MM.1S (cell line): Measurements from ENCODE around the gene KCNT1.

Experiments used
- DNase-seq: peaks from one replicate; pipeline ENCODE4 v3.0.0-alpha.2; 2015
- H2AFZ ChIP-seq: fragments of 300-600 bp; sonication (generic); 2 replicates; pipeline ENCODE4 v1.6.0; 2016; ENCODE audit warnings: antibody characterized with exemption, low read length
- H3F3A ChIP-seq: fragments of 300-600 bp; sonication (generic); 2 replicates; pipeline ENCODE4 v1.6.1; 2016; ENCODE audit warnings: mild to moderate bottlenecking, antibody characterized with exemption, low read length, moderate library complexity, mixed read lengths; ENCODE audit not compliant: insufficient read depth
- H3K27ac ChIP-seq: fragments of 300-600 bp; sonication (generic); 2 replicates; pipeline ENCODE4 v1.5.1; 2016; ENCODE audit warnings: mild to moderate bottlenecking, low read length
- H3K27me3 ChIP-seq: fragments of 300-600 bp; sonication (generic); replicated peaks from 2 replicates; pipeline ENCODE4 v1.6.0; 2016; ENCODE audit warnings: low read length; ENCODE audit not compliant: insufficient read depth
- H3K36me3 ChIP-seq: fragments of 300-600 bp; sonication (generic); replicated peaks from 2 replicates; pipeline ENCODE4 v1.6.1; 2016; ENCODE audit warnings: mild to moderate bottlenecking, low read length, mixed read lengths; ENCODE audit not compliant: insufficient read depth
- H3K4me1 ChIP-seq: fragments of 300-600 bp; sonication (generic); 2 replicates; pipeline ENCODE4 v1.6.1; 2016; ENCODE audit warnings: low read length, mixed read lengths
- H3K4me2 ChIP-seq: fragments of 300-600 bp; sonication (generic); 2 replicates; pipeline ENCODE4 v1.6.0; 2016; ENCODE audit warnings: low read depth, low read length
- H3K4me3 ChIP-seq: fragments of 300-600 bp; sonication (generic); 2 replicates; pipeline ENCODE4 v1.5.1; 2016; ENCODE audit warnings: low read length, mixed read lengths
- H3K79me2 ChIP-seq: fragments of 300-600 bp; sonication (generic); 2 replicates; pipeline ENCODE4 v1.6.1; 2016; ENCODE audit warnings: mixed run types, low read length, mixed read lengths
- H3K9ac ChIP-seq: fragments of 300-600 bp; sonication (generic); 2 replicates; pipeline ENCODE4 v1.6.1; 2016; ENCODE audit warnings: low read length, mixed read lengths
- H3K9me2 ChIP-seq: fragments of 300-600 bp; sonication (generic); replicated peaks from 2 replicates; pipeline ENCODE4 v1.6.1; 2016; ENCODE audit warnings: mild to moderate bottlenecking, low read length, mixed read lengths; ENCODE audit not compliant: insufficient read depth
- H3K9me3 ChIP-seq: fragments of 300-600 bp; sonication (generic); replicated peaks from 2 replicates; pipeline ENCODE4 v1.6.1; 2016; ENCODE audit warnings: mild to moderate bottlenecking, low read length, mixed read lengths; ENCODE audit not compliant: insufficient read depth
- H4K20me1 ChIP-seq: fragments of 300-600 bp; sonication (generic); 2 replicates; pipeline ENCODE4 v1.6.1; 2016; ENCODE audit warnings: mild to moderate bottlenecking, low read length, moderate library complexity, mixed read lengths; ENCODE audit not compliant: insufficient read depth
- EZH2 ChIP-seq: fragments of 300-600 bp; sonication (generic); optimal IDR thresholded peaks from 2 replicates; pipeline ENCODE3; 2017; ENCODE audit warnings: low read depth, mild to moderate bottlenecking, antibody characterized with exemption, low read length, mixed read lengths
- EZH2phosphoT487 ChIP-seq: fragments of 300-600 bp; sonication (generic); IDR thresholded peaks from 2 replicates; pipeline ENCODE4 v1.6.1; 2018; ENCODE audit warnings: antibody characterized with exemption, low read length
- TF ChIP-seq, protein P1 (sequence below): fragments of 300-600 bp; sonication (generic); IDR thresholded peaks from 2 replicates; pipeline ENCODE4 v1.5.1; 2016; ENCODE audit warnings: antibody characterized with exemption, low read length, mixed read lengths

The KCNT1 gene

DNA sequence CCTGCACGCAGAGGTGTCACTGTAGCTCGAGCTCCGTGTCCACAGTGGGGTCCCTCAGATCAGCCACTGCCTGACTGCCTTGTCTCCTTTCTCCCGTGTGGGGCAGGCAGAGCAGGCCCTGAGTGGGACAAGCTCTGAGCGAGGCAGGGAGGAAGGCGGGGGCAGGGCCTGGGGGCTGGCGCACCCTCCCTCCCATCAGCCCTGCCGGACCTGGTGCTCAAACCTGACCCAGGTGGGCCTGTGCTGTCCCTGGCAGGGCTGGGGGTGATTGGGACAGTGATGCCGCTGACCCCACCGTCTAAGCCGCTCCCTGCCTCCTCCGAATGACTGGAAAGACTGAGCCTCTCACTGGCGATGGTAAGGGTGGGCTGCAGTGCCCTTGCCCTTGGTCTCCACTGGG lies 60.9 kb downstream of the KCNT1 start:
- no peaks in the 10 kb centered on the region for H3K4me1 ChIP-seq
- TF ChIP-seq, protein P1, sequence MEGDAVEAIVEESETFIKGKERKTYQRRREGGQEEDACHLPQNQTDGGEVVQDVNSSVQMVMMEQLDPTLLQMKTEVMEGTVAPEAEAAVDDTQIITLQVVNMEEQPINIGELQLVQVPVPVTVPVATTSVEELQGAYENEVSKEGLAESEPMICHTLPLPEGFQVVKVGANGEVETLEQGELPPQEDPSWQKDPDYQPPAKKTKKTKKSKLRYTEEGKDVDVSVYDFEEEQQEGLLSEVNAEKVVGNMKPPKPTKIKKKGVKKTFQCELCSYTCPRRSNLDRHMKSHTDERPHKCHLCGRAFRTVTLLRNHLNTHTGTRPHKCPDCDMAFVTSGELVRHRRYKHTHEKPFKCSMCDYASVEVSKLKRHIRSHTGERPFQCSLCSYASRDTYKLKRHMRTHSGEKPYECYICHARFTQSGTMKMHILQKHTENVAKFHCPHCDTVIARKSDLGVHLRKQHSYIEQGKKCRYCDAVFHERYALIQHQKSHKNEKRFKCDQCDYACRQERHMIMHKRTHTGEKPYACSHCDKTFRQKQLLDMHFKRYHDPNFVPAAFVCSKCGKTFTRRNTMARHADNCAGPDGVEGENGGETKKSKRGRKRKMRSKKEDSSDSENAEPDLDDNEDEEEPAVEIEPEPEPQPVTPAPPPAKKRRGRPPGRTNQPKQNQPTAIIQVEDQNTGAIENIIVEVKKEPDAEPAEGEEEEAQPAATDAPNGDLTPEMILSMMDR, result no peak
- TF ChIP-seq EZH2, result no peak
- no peak for TF ChIP-seq EZH2phosphoT487
- no peaks in the 10 kb centered on the region for H4K20me1 ChIP-seq
- no peaks in the 10 kb centered on the region for H3K36me3 ChIP-seq
- H3K4me3 ChIP-seq, result no peak overlapping the region
- no peaks in the 10 kb centered on the region for H3K79me2 ChIP-seq
- H3K4me2 ChIP-seq, result no peak overlapping the region
- H3K9me3 ChIP-seq, result no peaks in the 10 kb centered on the region
- H3F3A ChIP-seq, result no peaks in the 10 kb centered on the region
- H3K9me2 ChIP-seq, result no peaks in the 10 kb centered on the region
- peaks cover 73% of the 10 kb centered on the region for H3K27me3 ChIP-seq
- H2AFZ ChIP-seq, result no peak overlapping the region
- DNase-seq, result no peak
- H3K9ac ChIP-seq, result no peak overlapping the region
- no peak overlapping the region for H3K27ac ChIP-seq

DNA sequence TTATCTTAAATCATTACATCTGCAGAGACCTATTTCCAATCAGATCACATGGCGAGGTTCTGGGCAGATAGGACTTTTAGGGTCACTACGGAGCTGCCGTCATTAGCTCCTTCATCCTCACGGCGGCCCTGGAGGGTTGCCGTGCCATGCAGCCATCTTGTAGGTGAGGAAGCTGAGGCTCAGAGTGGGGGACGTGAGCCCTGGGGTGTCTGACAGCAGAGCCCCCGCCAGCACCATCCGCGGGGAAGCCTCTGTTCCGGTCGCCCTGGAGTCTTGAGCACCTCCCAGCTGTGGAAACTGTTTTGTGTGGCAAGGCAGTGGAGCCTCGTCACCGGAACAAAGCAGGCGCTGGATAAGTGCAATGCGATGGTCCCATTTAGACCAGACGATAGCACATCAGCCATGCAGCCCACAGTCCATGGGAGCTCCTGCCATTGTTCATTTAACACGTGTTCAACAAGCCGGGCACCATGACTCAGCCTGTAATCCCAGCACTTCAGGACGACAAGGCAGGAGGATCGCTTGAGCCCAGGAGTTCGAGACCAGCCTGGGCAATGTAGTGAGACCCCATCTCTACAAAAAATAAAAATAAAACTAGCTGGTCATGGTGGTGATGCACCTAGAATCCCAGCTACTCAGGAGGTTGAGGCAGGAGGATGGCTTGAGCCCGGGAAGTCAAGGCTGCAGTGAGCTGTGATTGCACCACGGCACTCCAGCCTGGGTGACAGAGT lies 61.9 kb downstream of the KCNT1 start:
- H4K20me1 ChIP-seq, result no peaks in the 10 kb centered on the region
- H3F3A ChIP-seq, result no peaks in the 10 kb centered on the region
- DNase-seq, result no peak
- H2AFZ ChIP-seq, result no peak overlapping the region
- H3K9me3 ChIP-seq, result no peaks in the 10 kb centered on the region
- no peaks in the 10 kb centered on the region for H3K4me1 ChIP-seq
- no peaks in the 10 kb centered on the region for H3K79me2 ChIP-seq
- H3K4me3 ChIP-seq, result no peak overlapping the region
- H3K27me3 ChIP-seq, result peaks cover 65% of the 10 kb centered on the region
- TF ChIP-seq EZH2, result no peak
- TF ChIP-seq, protein P1, result no peak
- no peak for TF ChIP-seq EZH2phosphoT487
- no peak overlapping the region for H3K27ac ChIP-seq
- no peaks in the 10 kb centered on the region for H3K36me3 ChIP-seq
- no peak overlapping the region for H3K9ac ChIP-seq
- H3K9me2 ChIP-seq, result no peaks in the 10 kb centered on the region
- no peak overlapping the region for H3K4me2 ChIP-seq

DNA sequence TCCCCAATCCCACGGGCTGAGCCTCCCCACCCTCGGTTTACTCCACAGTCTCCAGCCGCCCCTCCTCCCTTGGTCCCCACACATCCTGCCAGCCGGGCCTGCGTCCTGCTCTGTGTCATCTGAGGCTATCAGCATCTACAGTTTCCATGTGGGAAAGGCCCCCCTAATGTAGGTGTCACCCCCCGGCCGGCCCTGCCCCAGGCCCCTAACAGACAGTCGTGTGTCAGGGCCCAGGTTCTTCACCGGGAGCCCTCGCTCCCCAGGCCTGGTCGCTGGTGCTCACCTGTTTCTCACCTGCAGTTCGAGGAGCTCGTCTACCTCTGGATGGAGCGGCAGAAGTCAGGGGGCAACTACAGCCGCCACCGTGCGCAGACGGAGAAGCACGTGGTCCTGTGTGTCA lies 62.7 kb downstream of the KCNT1 start:
- no peak for TF ChIP-seq EZH2phosphoT487
- no peak for TF ChIP-seq EZH2
- TF ChIP-seq, protein P1, result no peak
- no peak overlapping the region for H3K27ac ChIP-seq
- H3K79me2 ChIP-seq, result no peaks in the 10 kb centered on the region

More for the DNA sequence above, 62.7 kb downstream of the KCNT1 start:
- Histone ChIP-seq H3K4me3 (no peak overlapping the region), H3F3A (no peaks in the 10 kb centered on the region), H3K9me3 (no peaks in the 10 kb centered on the region), H3K9me2 (no peaks in the 10 kb centered on the region), H2AFZ (no peak overlapping the region), H3K4me2 (no peak overlapping the region), H4K20me1 (no peaks in the 10 kb centered on the region), H3K9ac (no peak overlapping the region), H3K36me3 (no peaks in the 10 kb centered on the region), H3K27me3 (peaks cover 57% of the 10 kb centered on the region), H3K4me1 (no peaks in the 10 kb centered on the region)
- DNase-seq, result no peak
